ENCODE measurements around the gene RIF1.

DNA sequence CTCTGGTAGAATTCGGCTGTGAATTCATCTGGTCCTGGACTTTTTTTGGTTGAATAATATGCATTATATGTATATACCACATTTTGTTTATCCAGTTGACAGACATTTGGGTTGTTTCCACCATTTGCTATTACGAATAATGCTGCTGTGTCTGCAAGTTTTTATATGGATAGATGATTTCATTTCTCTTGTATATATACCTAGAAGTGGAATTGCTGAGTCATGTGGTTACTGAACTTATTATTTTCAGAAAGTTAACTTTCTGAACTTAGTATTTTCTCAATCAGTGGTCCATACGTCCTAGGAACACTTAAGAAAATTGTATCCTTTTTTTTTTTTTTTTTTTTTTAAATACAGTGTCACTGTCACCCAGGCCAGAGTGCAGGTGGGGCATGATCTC, 63.3 kb downstream of the RIF1 start:
- TF ChIP-seq POLR2AphosphoS5 (IDR thresholded peaks at IDR 0.05) = no peak
- TF ChIP-seq, protein P1, sequence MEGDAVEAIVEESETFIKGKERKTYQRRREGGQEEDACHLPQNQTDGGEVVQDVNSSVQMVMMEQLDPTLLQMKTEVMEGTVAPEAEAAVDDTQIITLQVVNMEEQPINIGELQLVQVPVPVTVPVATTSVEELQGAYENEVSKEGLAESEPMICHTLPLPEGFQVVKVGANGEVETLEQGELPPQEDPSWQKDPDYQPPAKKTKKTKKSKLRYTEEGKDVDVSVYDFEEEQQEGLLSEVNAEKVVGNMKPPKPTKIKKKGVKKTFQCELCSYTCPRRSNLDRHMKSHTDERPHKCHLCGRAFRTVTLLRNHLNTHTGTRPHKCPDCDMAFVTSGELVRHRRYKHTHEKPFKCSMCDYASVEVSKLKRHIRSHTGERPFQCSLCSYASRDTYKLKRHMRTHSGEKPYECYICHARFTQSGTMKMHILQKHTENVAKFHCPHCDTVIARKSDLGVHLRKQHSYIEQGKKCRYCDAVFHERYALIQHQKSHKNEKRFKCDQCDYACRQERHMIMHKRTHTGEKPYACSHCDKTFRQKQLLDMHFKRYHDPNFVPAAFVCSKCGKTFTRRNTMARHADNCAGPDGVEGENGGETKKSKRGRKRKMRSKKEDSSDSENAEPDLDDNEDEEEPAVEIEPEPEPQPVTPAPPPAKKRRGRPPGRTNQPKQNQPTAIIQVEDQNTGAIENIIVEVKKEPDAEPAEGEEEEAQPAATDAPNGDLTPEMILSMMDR (IDR thresholded peaks at IDR 0.05) = no peak

Measured in esophagus muscularis mucosa (tissue), 3 donors.